GM12875 (cell line): ENCODE results near the gene LZTS3.

Source experiments
- H3K4me3 ChIP-seq: one replicate; pipeline ENCODE4 v1.5.1; 2011; ENCODE audit warnings: low read depth, low read length, control low read depth
- TF ChIP-seq, protein P1 (sequence below): IDR thresholded peaks from 2 replicates; pipeline ENCODE4 v1.5.1; 2011; ENCODE audit warnings: low read depth, mild to moderate bottlenecking, control low read depth, inconsistent platforms, low read length, moderate library complexity, borderline replicate concordance; ENCODE audit not compliant: insufficient read depth

The LZTS3 gene

DNA sequence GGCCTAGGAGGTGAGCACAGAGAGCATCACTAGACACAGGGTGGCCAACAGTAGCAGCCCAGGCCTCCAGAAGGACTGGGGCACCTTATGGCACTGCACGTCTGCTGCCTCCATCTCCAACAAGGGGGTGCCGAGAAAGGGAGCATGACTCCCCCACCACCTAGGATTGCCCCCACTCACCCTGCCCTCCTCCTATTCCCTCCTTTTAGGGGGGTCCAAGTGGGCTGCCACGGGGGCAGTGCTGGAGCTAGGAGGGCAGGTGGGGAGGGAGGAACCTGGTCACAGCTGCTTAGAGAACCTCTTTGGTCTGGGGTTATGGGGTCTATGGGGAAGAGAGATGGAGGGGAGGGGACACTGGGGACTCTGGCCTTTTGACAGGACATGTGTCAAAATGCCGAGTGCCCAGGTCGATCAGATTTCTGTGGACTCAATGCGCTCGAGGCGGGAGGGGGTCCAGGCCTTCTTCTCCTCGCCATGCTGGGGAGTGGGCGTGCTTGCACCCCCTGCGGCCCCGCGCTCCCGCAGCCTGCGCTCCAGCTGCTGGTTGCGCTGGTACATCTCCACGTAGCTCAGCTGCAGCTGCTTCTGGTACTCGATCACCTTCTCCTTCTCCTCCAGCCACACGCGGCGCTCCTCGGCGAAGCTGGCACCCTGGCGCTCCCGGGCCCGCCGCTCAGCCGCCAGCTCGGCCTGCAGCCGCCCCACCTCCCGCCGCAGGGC is 9.1 kb downstream of the LZTS3 start:
- TF ChIP-seq, protein P1, sequence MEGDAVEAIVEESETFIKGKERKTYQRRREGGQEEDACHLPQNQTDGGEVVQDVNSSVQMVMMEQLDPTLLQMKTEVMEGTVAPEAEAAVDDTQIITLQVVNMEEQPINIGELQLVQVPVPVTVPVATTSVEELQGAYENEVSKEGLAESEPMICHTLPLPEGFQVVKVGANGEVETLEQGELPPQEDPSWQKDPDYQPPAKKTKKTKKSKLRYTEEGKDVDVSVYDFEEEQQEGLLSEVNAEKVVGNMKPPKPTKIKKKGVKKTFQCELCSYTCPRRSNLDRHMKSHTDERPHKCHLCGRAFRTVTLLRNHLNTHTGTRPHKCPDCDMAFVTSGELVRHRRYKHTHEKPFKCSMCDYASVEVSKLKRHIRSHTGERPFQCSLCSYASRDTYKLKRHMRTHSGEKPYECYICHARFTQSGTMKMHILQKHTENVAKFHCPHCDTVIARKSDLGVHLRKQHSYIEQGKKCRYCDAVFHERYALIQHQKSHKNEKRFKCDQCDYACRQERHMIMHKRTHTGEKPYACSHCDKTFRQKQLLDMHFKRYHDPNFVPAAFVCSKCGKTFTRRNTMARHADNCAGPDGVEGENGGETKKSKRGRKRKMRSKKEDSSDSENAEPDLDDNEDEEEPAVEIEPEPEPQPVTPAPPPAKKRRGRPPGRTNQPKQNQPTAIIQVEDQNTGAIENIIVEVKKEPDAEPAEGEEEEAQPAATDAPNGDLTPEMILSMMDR, result no peak
- H3K4me3 ChIP-seq, result no peak overlapping the region

DNA sequence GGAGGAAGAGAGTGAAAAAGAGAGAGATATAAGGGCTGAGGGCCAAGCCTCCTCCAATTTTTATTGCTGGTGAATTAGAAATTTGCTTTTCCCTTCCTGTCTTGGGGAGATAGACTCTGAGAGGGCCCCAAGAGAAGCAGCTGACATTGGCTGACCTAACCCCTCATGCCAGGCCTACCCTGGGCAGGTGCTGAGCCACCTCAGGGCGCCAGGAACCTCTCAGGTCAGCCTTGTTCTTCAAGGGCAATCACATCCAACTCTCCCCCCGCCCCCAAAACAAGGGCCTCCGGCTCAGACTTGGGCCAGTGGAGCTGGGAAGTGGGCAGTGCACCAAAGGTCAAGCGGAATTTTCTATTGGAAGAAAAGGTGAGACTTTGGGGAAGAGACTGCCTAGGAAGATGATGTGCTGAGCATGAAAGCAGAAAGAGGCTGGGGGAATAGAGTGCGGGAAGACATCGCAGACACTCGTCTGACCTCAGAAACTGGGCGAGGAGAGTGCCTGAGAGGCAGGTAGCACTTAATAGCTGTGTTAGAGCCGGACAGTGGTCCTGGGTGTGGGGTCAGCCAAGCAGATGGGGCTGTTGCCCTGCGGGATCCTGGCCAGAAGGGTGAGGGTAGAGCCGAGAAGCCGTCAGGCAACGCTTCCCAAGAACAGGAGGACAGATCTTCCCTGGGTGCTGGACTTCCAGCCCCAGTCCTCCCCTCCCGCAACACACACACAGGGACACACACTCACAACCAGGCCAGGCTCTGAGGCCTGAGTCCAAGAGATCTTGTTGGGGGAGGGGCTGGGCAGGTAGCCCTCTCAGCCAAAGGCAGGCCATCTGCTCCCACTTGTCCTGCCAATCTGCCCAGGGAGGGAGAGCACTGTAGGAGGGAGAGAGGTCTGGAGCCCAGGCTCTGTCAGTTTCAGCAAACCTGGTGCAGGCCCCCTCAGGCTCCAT is 10.0 kb downstream of the LZTS3 start:
- TF ChIP-seq, protein P1, result no peak
- no peak overlapping the region for H3K4me3 ChIP-seq

DNA sequence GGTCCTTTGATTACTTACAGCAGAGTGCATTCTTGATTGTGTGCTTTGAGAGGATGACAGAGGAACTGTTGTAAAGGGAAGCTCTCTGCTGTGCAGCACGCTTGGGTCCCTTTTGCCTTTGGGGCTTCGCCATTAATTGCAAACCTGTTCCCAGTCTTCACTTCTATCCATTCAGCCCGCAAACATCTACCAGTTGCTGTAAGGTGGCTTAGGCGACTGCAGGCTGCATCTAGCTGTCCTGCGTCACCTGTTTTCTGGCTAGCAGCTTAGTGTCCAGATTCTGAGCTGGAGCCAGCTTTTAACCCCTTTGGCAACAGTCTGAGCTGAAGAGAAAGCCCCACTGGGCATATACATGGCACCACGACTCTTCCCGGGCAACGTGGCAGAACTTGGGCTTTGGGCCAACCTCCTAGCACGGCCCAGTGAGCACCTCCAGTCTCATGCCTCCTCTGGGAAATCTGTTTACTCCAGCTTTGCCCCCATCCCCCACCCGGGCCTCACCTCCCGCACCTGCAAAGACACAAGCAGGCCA is 11.2 kb downstream of the LZTS3 start:
- no peak overlapping the region for H3K4me3 ChIP-seq
- TF ChIP-seq, protein P1, result no peak

DNA sequence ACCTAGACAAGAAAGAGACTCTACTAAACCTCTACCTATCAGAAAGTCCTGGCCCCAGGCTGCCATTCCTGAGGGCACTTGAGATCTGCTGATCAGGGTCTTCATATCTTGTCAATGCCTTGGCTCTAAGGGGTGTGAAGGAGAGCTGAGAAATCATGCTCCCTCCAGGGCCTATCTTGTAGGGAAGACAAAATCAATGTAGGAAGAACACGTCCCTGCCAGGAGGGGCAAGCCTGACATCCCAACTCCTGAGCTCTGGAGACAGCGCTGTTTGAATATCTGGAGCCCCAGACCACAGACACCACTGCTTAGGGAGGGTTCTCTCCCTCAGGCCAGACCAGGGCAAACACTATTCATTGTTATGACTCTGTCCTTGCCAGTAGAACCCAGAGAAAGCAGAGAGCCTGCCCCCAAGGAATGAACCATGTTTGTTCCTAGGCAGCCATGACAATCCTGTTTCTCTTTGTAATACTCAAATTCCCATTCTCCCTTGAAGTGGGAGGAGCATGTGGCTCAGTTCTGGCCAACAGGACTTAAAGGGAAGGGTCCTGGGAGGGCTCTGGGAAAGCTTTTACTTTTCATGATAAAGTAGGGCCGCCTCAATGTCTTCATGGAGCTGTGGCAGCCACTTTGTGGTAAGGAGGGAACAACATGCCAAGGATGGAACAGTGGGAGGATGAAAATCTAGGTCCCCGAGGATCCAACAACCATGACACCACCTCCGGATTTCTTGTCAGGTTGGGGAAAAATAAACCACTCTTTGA is 11.9 kb downstream of the LZTS3 start:
- H3K4me3 ChIP-seq, result no peak overlapping the region
- TF ChIP-seq, protein P1, result no peak

DNA sequence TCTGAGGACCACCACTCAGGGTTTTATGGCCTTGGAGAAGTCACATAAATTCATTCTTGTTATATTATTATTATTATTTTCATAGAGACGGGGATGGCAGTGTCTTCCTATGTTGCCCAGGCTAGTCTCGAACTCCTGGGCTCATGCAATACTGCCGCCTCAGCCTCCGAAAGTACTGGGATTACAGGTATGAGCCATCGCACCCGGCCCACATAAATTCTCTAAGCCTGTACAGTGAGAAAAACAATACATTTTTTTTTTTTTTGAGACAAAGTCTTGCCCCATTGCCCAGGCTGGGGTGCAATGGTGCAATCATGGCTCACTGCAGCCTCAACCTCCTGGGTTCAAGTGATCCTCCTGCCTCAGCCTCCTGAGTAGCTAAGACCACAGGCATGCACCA is 12.9 kb downstream of the LZTS3 start:
- TF ChIP-seq, protein P1, result no peak
- H3K4me3 ChIP-seq, result no peak overlapping the region

DNA sequence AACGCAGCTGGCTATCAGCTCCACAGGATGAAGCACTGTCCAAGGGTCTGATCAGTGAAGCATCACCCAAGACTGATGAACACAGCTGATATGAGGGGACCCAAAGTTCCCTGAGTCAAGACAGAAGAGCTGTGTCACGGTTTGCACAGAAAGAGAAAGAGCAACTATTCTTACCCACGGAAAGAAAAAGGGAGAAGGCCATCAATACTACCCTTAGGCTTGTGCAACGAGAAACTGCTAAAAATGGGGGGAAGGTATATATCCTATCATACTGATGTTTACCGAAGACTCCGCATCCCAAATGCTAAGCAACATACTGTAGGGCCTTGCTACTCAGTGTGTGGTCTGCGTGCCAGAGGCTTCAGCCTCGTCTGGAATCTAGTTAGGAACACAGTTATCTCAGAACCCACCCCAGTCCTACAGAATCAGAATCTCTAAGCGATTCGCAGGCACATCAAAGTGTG is 14.3 kb downstream of the LZTS3 start:
- peak overlapping the region; percentile 79 for H3K4me3 ChIP-seq
- TF ChIP-seq, protein P1, result no peak
